PC-9 (cell line): Measurements from ENCODE around the gene LEPR.

Experiments used
- EZH2 ChIP-seq: fragments of 200-600 bp; sonication (generic); IDR thresholded peaks from 2 replicates; pipeline ENCODE4 v1.8.0; 2017; ENCODE audit warnings: antibody characterized with exemption, low read depth
- TF ChIP-seq, protein P1 (sequence below): fragments of 200-600 bp; sonication (generic); conservative IDR thresholded peaks from 2 replicates; pipeline ENCODE4 v1.6.1; 2017; ENCODE audit warnings: mixed run types, antibody characterized with exemption, mild to moderate bottlenecking, moderate library complexity

DNA sequence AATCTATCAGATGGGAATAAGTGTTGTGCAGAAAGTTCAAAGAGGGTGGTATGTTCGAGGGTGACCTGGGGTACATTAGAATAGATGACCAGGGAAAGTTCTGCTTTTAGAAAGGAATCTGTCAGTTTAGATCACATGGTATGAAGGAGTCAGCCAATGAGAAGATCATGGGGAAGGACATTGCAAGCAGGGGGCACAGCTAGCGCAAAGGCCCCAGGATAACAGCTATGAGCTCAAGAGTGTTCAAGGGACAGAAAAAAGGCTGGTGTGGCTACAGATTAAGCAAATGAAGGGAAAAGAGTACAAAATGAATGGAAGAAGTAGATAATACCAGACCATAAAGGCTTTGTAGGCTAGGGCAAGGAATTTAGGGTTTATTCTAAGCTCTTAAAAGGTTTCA lies 8.6 kb downstream of the LEPR start:
- TF ChIP-seq, protein P1, sequence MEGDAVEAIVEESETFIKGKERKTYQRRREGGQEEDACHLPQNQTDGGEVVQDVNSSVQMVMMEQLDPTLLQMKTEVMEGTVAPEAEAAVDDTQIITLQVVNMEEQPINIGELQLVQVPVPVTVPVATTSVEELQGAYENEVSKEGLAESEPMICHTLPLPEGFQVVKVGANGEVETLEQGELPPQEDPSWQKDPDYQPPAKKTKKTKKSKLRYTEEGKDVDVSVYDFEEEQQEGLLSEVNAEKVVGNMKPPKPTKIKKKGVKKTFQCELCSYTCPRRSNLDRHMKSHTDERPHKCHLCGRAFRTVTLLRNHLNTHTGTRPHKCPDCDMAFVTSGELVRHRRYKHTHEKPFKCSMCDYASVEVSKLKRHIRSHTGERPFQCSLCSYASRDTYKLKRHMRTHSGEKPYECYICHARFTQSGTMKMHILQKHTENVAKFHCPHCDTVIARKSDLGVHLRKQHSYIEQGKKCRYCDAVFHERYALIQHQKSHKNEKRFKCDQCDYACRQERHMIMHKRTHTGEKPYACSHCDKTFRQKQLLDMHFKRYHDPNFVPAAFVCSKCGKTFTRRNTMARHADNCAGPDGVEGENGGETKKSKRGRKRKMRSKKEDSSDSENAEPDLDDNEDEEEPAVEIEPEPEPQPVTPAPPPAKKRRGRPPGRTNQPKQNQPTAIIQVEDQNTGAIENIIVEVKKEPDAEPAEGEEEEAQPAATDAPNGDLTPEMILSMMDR: no peak
- TF ChIP-seq EZH2: no peak
